Dermis lymphatic vessel endothelial cell (primary cell): ENCODE results near the gene TEKT3. TPM values are rescaled to one million over a fixed set of nuclear protein-coding genes. Genes with fewer than 3 reads are reported as not detected.

Source experiments
- total RNA-seq: library from RNA; depleted of rRNA; stranded (reverse); fragments of >200 nt; gene quantifications from 2 replicates; pipeline ENCODE4 v1.2.1, GENCODE V29; 2014

The TEKT3 gene
- total RNA-seq = 0.09 TPM in 1 of 2 replicates, not detected in the other

DNA sequence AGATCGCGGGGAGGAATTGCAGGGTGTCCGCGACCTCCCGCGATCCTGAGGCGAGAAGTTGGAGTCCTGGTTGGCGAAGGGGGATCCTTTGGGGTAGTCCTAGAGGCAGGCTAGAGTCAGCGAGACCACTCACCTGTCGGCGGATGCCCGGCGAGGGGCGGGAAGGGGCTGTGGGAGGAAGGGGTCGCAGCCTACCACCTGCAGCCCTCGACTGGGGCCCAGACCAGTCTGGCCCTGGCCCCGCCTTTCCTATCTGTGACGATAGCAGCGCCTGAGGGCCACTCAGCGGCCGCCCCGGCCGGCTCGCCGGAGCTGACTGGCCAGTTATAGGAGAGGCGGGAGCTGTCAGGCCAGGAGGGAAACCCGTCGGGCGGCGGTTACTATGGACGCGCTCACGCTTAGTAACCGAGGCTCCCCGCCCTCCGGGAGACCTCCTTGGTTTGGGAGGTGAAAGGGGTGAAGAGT, at the start of gene TEKT3:
TSS of gene TEKT3 (minus strand) at position 213 of the 465 bp plus-strand sequence. CDS start 10,012 bp downstream, outside the sequence.

DNA sequence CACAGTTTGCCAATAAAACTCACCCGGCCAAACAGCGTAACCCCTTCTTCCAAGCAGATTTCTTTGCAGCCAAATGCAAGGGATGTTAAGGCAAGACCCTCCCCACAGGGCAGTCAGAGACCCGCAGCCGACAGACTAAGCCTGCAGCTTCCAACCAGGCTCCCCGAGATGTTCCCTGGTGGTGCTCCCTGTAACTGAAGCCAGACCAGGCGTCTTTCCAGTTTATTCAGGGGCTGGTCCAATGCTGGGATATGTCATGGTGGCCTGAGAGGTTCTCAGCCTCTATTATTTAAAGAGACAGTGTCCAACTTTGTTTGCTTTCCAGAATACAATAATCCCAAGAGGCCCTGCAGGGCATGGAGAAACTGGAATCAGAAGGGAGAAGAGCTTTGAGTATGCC, 76.3 kb downstream of the TEKT3 start, which contains the start of gene PMP22:
TSS of gene PMP22 (minus strand) at position 196 of the 400 bp plus-strand sequence. CDS start 4,599 bp downstream, outside the sequence.

Other genes starting within 250 kb of the TEKT3 start
- gene PMP22, start 76.3 kb downstream of the TEKT3 start, total RNA-seq = 20.2 and 25.3 TPM in 2 replicates
- 1.2 and 1.5 TPM in 2 replicates for gene CDRT4, start 126.0 kb upstream of the TEKT3 start, total RNA-seq
- 18.9 and 19.1 TPM in 2 replicates for gene TVP23C, start 221.9 kb upstream of the TEKT3 start, total RNA-seq